IMR-90 (cell line): ENCODE data around the gene SERPINH1. TPM values are rescaled to one million over a fixed set of nuclear protein-coding genes. Genes with fewer than 3 reads are reported as not detected.

ENCODE experiments used
- ATAC-seq: fragments of 200-7000 bp; cut with Tn5 transposase; 2 replicates; pipeline ENCODE4 v1.9.1; 2020; ENCODE audit warnings: low read depth, mild to moderate bottlenecking, moderate library complexity
- BruUV-seq: library from RNA; stranded (reverse); fragments of 400-500 nt; replicated peaks from 2 replicates; lab custom pipeline; 2021; lab: Mats Ljungman, UMichigan
- CTCF ChIA-PET: fragments of 300-600 bp; formaldehyde crosslinking; extraction: SDS; loops from one replicate; lab custom pipeline; 2021; ENCODE audit warnings: antibody characterized with exemption; lab: Yijun Ruan, JAX
- POLR2A ChIA-PET: fragments of 300-600 bp; sonication (Branson Sonifier 250); formaldehyde crosslinking; loops from one replicate; lab custom pipeline; 2022; ENCODE audit warnings: antibody characterized with exemption; ENCODE audit not compliant: unreplicated experiment; lab: Charles Lee
- DNase-seq: peaks from one replicate; pipeline ENCODE4 v3.0.0; 2013
- H2AFZ ChIP-seq: replicated peaks from 2 replicates; pipeline ENCODE3; 2013; ENCODE audit warnings: low read length, mild to moderate bottlenecking; ENCODE audit not compliant: poor library complexity
- H2AK5ac ChIP-seq: 2 replicates; pipeline ENCODE4 v1.6.1; 2013; ENCODE audit warnings: low read depth, low read length, inconsistent platforms
- H2AK9ac ChIP-seq: replicated peaks from 2 replicates; pipeline ENCODE3; 2013; ENCODE audit warnings: mild to moderate bottlenecking, low read depth, low read length, moderate library complexity; ENCODE audit not compliant: poor library complexity
- H2BK120ac ChIP-seq: 2 replicates; pipeline ENCODE4 v1.6.1; 2013; ENCODE audit warnings: low read depth, low read length, inconsistent platforms
- H2BK15ac ChIP-seq: 3 replicates; pipeline ENCODE4 v1.6.1; 2013; ENCODE audit warnings: low read depth, low read length, inconsistent platforms
- H2BK20ac ChIP-seq: 2 replicates; pipeline ENCODE4 v1.6.1; 2013; ENCODE audit warnings: low read depth, mild to moderate bottlenecking, inconsistent platforms, low read length, moderate library complexity
- H2BK5ac ChIP-seq: 2 replicates; pipeline ENCODE4 v1.6.1; 2013; ENCODE audit warnings: mild to moderate bottlenecking, low read depth, low read length, inconsistent platforms; ENCODE audit not compliant: poor library complexity, severe bottlenecking
- H3K14ac ChIP-seq: replicated peaks from 2 replicates; pipeline ENCODE4 v1.6.1; 2013; ENCODE audit warnings: low read depth, low read length, inconsistent platforms
- H3K18ac ChIP-seq: 2 replicates; pipeline ENCODE4 v1.6.1; 2013; ENCODE audit warnings: low read depth, low read length, control low read depth
- H3K23ac ChIP-seq: 2 replicates; pipeline ENCODE4 v1.6.1; 2013; ENCODE audit warnings: low read depth, low read length, inconsistent platforms
- H3K27ac ChIP-seq: 2 replicates; pipeline ENCODE4 v1.5.1; 2013; ENCODE audit warnings: mild to moderate bottlenecking, control low read depth, low read length; ENCODE audit not compliant: insufficient read depth
- H3K27me3 ChIP-seq: 2 replicates; pipeline ENCODE4 v1.6.1; 2013; ENCODE audit warnings: low read length; ENCODE audit not compliant: control insufficient read depth, insufficient read depth
- H3K36me3 ChIP-seq: 2 replicates; pipeline ENCODE4 v1.6.1; 2013; ENCODE audit warnings: low read length, mixed read lengths; ENCODE audit not compliant: control insufficient read depth, insufficient read depth
- H3K4ac ChIP-seq: 2 replicates; pipeline ENCODE4 v1.6.1; 2013; ENCODE audit warnings: low read depth, low read length, inconsistent platforms
- H3K4me1 ChIP-seq: 2 replicates; pipeline ENCODE4 v1.6.1; 2013; ENCODE audit warnings: low read length, mixed read lengths; ENCODE audit not compliant: control insufficient read depth, insufficient read depth
- H3K4me2 ChIP-seq: 2 replicates; pipeline ENCODE4 v1.6.1; 2013; ENCODE audit warnings: low read depth, mild to moderate bottlenecking, control low read depth, low read length, moderate library complexity
- H3K4me3 ChIP-seq: 2 replicates; pipeline ENCODE4 v1.5.1; 2013; ENCODE audit warnings: low read depth, mild to moderate bottlenecking, control low read depth, low read length, moderate library complexity; ENCODE audit not compliant: insufficient read depth
- H3K56ac ChIP-seq: 2 replicates; pipeline ENCODE4 v1.6.1; 2013; ENCODE audit warnings: low read length, inconsistent platforms; ENCODE audit not compliant: insufficient read depth; ENCODE audit errors: extremely low read depth
- H3K79me1 ChIP-seq, 2 experiments: 2 replicates each; pipeline ENCODE4 v1.6.1; 2013; ENCODE audit warnings: low read length in 2 of 2, inconsistent platforms in 1 of 2, low read depth in 1 of 2
- H3K9ac ChIP-seq: 2 replicates; pipeline ENCODE4 v1.6.1; 2013; ENCODE audit warnings: low read depth, low read length, control low read depth
- H3K9me1 ChIP-seq: 2 replicates; pipeline ENCODE4 v1.6.1; 2013; ENCODE audit warnings: low read length, inconsistent platforms; ENCODE audit not compliant: insufficient read depth
- H3K9me3 ChIP-seq: 2 replicates; pipeline ENCODE4 v1.6.1; 2013; ENCODE audit warnings: low read length; ENCODE audit not compliant: control insufficient read depth, insufficient read depth
- H4K20me1 ChIP-seq: 2 replicates; pipeline ENCODE4 v1.6.1; 2013; ENCODE audit warnings: low read length, inconsistent platforms; ENCODE audit not compliant: insufficient read depth
- H4K5ac ChIP-seq: 2 replicates; pipeline ENCODE4 v1.6.1; 2013; ENCODE audit warnings: mild to moderate bottlenecking, low read depth, low read length, control low read depth
- H4K8ac ChIP-seq, 2 experiments: 2 replicates each; pipeline ENCODE4 v1.6.1; 2013; ENCODE audit warnings: low read depth in 2 of 2, low read length in 2 of 2, control low read depth in 1 of 2, inconsistent platforms in 1 of 2
- H4K91ac ChIP-seq: 2 replicates; pipeline ENCODE4 v1.6.1; 2013; ENCODE audit warnings: low read depth, low read length, inconsistent platforms; ENCODE audit not compliant: insufficient read depth
- BHLHE40 ChIP-seq: fragments of 150-350 bp; IDR thresholded peaks from 2 replicates; pipeline ENCODE4 v1.6.1; 2016; ENCODE audit warnings: mild to moderate bottlenecking, low read depth, low read length
- CEBPB ChIP-seq: IDR thresholded peaks from 2 replicates; pipeline ENCODE4 v1.6.1; 2012; ENCODE audit warnings: low read depth, low read length, improper control_type of control experiment
- CHD1 ChIP-seq: IDR thresholded peaks from 2 replicates; pipeline ENCODE4 v1.6.1; 2012; ENCODE audit warnings: low read depth, low read length, improper control_type of control experiment
- CTCF ChIP-seq: conservative IDR thresholded peaks from 2 replicates; pipeline ENCODE4 v1.5.1; 2012; ENCODE audit warnings: mild to moderate bottlenecking, low read depth, low read length, improper control_type of control experiment
- ELK1 ChIP-seq: fragments of 150-350 bp; IDR thresholded peaks from 2 replicates; pipeline ENCODE4 v1.6.1; 2016; ENCODE audit warnings: low read depth, mild to moderate bottlenecking, low read length, moderate library complexity, borderline replicate concordance
- FOS ChIP-seq: fragments of 150-350 bp; IDR thresholded peaks from 2 replicates; pipeline ENCODE4 v1.6.1; 2016; ENCODE audit warnings: low read depth, low read length
- MAFK ChIP-seq: IDR thresholded peaks from 2 replicates; pipeline ENCODE4 v1.6.1; 2012; ENCODE audit warnings: low read depth, low read length, improper control_type of control experiment
- MAZ ChIP-seq: IDR thresholded peaks from 2 replicates; pipeline ENCODE4 v1.6.1; 2012; ENCODE audit warnings: low read depth, mild to moderate bottlenecking, low read length, improper control_type of control experiment, moderate library complexity, borderline replicate concordance
- MXI1 ChIP-seq: IDR thresholded peaks from 2 replicates; pipeline ENCODE4 v1.6.1; 2012; ENCODE audit warnings: low read depth, mild to moderate bottlenecking, low read length, moderate library complexity, borderline replicate concordance
- NFE2L2 ChIP-seq: fragments of 150-350 bp; IDR thresholded peaks from 2 replicates; pipeline ENCODE4 v1.6.1; 2016; ENCODE audit warnings: low read depth, mild to moderate bottlenecking, low read length
- POLR2A ChIP-seq: IDR thresholded peaks from 2 replicates; pipeline ENCODE4 v1.6.1; 2012; ENCODE audit warnings: mild to moderate bottlenecking, low read depth, low read length
- RAD21 ChIP-seq: IDR thresholded peaks from 2 replicates; pipeline ENCODE4 v1.6.1; 2012; ENCODE audit warnings: low read length, improper control_type of control experiment
- RCOR1 ChIP-seq: IDR thresholded peaks from 2 replicates; pipeline ENCODE4 v1.6.1; 2012; ENCODE audit warnings: mild to moderate bottlenecking, low read length, improper control_type of control experiment; ENCODE audit not compliant: insufficient replicate concordance
- RFX5 ChIP-seq: IDR thresholded peaks from 2 replicates; pipeline ENCODE4 v1.8.0; 2012; ENCODE audit warnings: low read depth, mild to moderate bottlenecking, low read length, moderate library complexity
- SMC3 ChIP-seq: fragments of 150-350 bp; IDR thresholded peaks from 2 replicates; pipeline ENCODE4 v1.6.1; 2016; ENCODE audit warnings: low read depth, mild to moderate bottlenecking, antibody characterized with exemption, low read length, moderate library complexity
- USF2 ChIP-seq: fragments of 150-350 bp; IDR thresholded peaks from 2 replicates; pipeline ENCODE4 v1.6.1; 2017; ENCODE audit warnings: mild to moderate bottlenecking, antibody characterized with exemption, low read length, low read depth
- WGBS, 2 experiments: methylation state at CpG; one replicate each; pipeline versions ENCODE4 v1.1.5 to v1.1.7; 2013; ENCODE audit warnings: missing lambda C conversion rate in 2 of 2; ENCODE audit not compliant: insufficient read length in 1 of 2; ENCODE audit errors: extremely low coverage in 2 of 2; 5-methylcytosine and 5-hydroxymethylcytosine counted together
- dilution Hi-C: fragments of 300-500 bp; cut with HindIII; formaldehyde crosslinking; loops from one replicate; pipeline ENCODE4 v1.14.3; 2018; ENCODE audit warnings: low sequenced_read_pairs; ENCODE audit not compliant: unreplicated experiment
- in situ Hi-C: fragments of 300-500 bp; cut with MboI; formaldehyde crosslinking; loops from 3 replicates; pipeline ENCODE4 v1.14.3; 2019; ENCODE audit warnings: low sequenced_read_pairs, inconsistent platforms, mixed read lengths
- intact Hi-C: fragments of 100-400 bp; cut with micrococcal nuclease; formaldehyde crosslinking; loops from 2 replicates; pipeline ENCODE4 v1.10.0; 2022
- polyA plus RNA-seq, 3 experiments: library from polyadenylated mRNA; depleted of rRNA; stranded (reverse); fragments of >200 nt; gene quantifications; 2 replicates each; pipeline ENCODE4 v1.2.3, GENCODE V29; 2012; ENCODE audit warnings: low replicate concordance in 1 of 3
- total RNA-seq: library from RNA; depleted of rRNA; stranded (reverse); fragments of >200 nt; gene quantifications from 2 replicates; pipeline ENCODE4 v1.2.3, GENCODE V29; 2012

SERPINH1 gene
- total and polyA plus RNA-seq, 2 of the 4 experiments (the other 2 are of a cell fraction) = 841 to 1,857 TPM

- H2BK20ac ChIP-seq = no peak overlapping the region
- no peak overlapping the region for H3K9ac ChIP-seq
- ATAC-seq (no peak), DNase-seq (no peak)
- H3K27me3 ChIP-seq = peaks cover 5% of the 10 kb centered on the region; the same call in 1 of the 2 replicates
- CTCF ChIA-PET = interaction anchor here (2.1 to 3.4 kb wide), 2 partner anchors 86 to 143 kb away, joined by 9 to 24 read pairs; no protein-coding TSS in a partner anchor
- H2AK5ac ChIP-seq = peak overlapping the region; percentile 61; the same call in 1 of the 2 replicates
- H3K79me1 ChIP-seq = no peaks in the 10 kb centered on the region; a peak in 1 of 4 replicates
- dilution Hi-C loops (no loop called here), in situ Hi-C loops (loop anchor here (5.0 to 25.0 kb wide), 2 partner anchors 84 to 244 kb away; no protein-coding TSS in a partner anchor), intact Hi-C loops (loop anchor here (5.0 kb wide), 1 partner anchor 249 kb away; no protein-coding TSS in a partner anchor)
- no peak overlapping the region for H4K5ac ChIP-seq
- no peak overlapping the region for H2BK15ac ChIP-seq
- no peak overlapping the region for H4K8ac ChIP-seq
- no peak overlapping the region for H3K4ac ChIP-seq
- no peak overlapping the region for H2AFZ ChIP-seq
- no peak overlapping the region for H4K91ac ChIP-seq
- H3K4me3 ChIP-seq = no peak overlapping the region
- BruUV-seq = no TSS peak
- no peaks in the 10 kb centered on the region for H3K9me3 ChIP-seq
- H3K14ac ChIP-seq = no peak overlapping the region
- no peak overlapping the region for H3K23ac ChIP-seq
- H2BK120ac ChIP-seq = no peak overlapping the region
- no peaks in the 10 kb centered on the region for H3K36me3 ChIP-seq
- 48% methylated on average over 2 of the region's 4 CpGs; no CpG with 5 or more reads in 1 of the 2 experiments for WGBS, 2 experiments
- H3K4me1 ChIP-seq = peaks cover 2% of the 10 kb centered on the region; the same call in 1 of the 2 replicates
- no peak overlapping the region for H3K4me2 ChIP-seq
- no peaks in the 10 kb centered on the region for H3K9me1 ChIP-seq
- H3K27ac ChIP-seq = no peak overlapping the region
- H2BK5ac ChIP-seq = no peak overlapping the region
- H2AK9ac ChIP-seq = peak overlapping the region; percentile 81
- H4K20me1 ChIP-seq = no peaks in the 10 kb centered on the region; the same call in 1 of the 2 replicates
- no peak overlapping the region for H3K56ac ChIP-seq
- TF ChIP-seq BHLHE40 (no peak), RFX5 (no peak), CHD1 (no peak), CTCF (no peak), MXI1 (no peak), USF2 (no peak), MAFK (no peak), MAZ (no peak), SMC3 (no peak), POLR2A (no peak), RCOR1 (no peak), NFE2L2 (no peak), CEBPB (no peak), FOS (no peak), RAD21 (no peak), ELK1 (no peak)
- POLR2A ChIA-PET = no interaction called here
- H3K18ac ChIP-seq = no peak overlapping the region
Measured at GRCh38 chr11:75531325-75531724, 30.7 kb upstream of the SERPINH1 start.
